GM21360 (cell line): ENCODE results near the gene NAT16.
"Not testable (repeated sequence)": the region's sequence is repeated elsewhere in the genome, so short reads cannot be mapped to it uniquely, and the experiment has no call there.

Experiments used
- ATAC-seq: cut with Tn5 transposase; IDR thresholded peaks from one replicate; pipeline ENCODE4 v1.9.1; 2021; ENCODE audit warnings: mild to moderate bottlenecking, moderate library complexity; ENCODE audit not compliant: unreplicated experiment

The NAT16 gene

GRCh38 chr7:101180130-101180755 lies at the start of gene NAT16:
Gene NAT16 (minus strand): TSS chr7:101180293. CDS start chr7:101174807, 5,486 bp downstream.
- ATAC-seq, result no peak

GRCh38 chr7:101226721-101227120 lies 46.6 kb upstream of the NAT16 start:
- no peak for ATAC-seq

GRCh38 chr7:101225650-101226049 lies 45.6 kb upstream of the NAT16 start:
- no peak for ATAC-seq

GRCh38 chr7:101223528-101223927 lies 43.4 kb upstream of the NAT16 start:
- no peak for ATAC-seq

- no peak for ATAC-seq
These were observed 42.3 kb upstream of the NAT16 start for GRCh38 chr7:101222275-101222830.

- no peak for ATAC-seq
These were observed 40.2 kb upstream of the NAT16 start for GRCh38 chr7:101220295-101220694.

GRCh38 chr7:101218236-101219125 lies 38.4 kb upstream of the NAT16 start:
- no peak for ATAC-seq

GRCh38 chr7:101217388-101218235 lies 37.5 kb upstream of the NAT16 start, which contains the start of the genes PLOD3 and ZNHIT1:
Gene PLOD3 (minus strand): TSS chr7:101217581. CDS start chr7:101217274, 307 bp downstream.
Gene ZNHIT1 (plus strand): TSS chr7:101218165. CDS start chr7:101218196, 31 bp downstream.
- peak; percentile 56 for ATAC-seq

- ATAC-seq, result peak; percentile 20
These were observed 36.8 kb upstream of the NAT16 start for GRCh38 chr7:101216860-101217387.

- ATAC-seq, result no peak
These were observed 36.1 kb upstream of the NAT16 start for GRCh38 chr7:101216001-101216859.

- ATAC-seq, result no peak
These were observed 31.9 kb upstream of the NAT16 start for GRCh38 chr7:101212014-101212413.

GRCh38 chr7:101211501-101211900 lies 31.4 kb upstream of the NAT16 start:
- no peak for ATAC-seq

GRCh38 chr7:101210143-101210542 lies 30.1 kb upstream of the NAT16 start:
- ATAC-seq, result no peak

- ATAC-seq, result no peak
These were observed 28.7 kb upstream of the NAT16 start for GRCh38 chr7:101208794-101209193.

GRCh38 chr7:101207459-101207858 lies 27.4 kb upstream of the NAT16 start:
- ATAC-seq, result no peak

GRCh38 chr7:101206665-101207042 lies 26.6 kb upstream of the NAT16 start:
- no peak for ATAC-seq

- ATAC-seq, result no peak
These were observed 26.0 kb upstream of the NAT16 start for GRCh38 chr7:101205901-101206664.

GRCh38 chr7:101203740-101204738 lies 23.9 kb upstream of the NAT16 start:
- ATAC-seq, result not testable (repeated sequence)
